Cardiac muscle cell (in vitro differentiated cells and primary cell): ENCODE results near the gene CNOT4. TPM values are rescaled to one million over a fixed set of nuclear protein-coding genes. Genes with fewer than 3 reads are reported as not detected.
"Not testable (repeated sequence)": the region's sequence is repeated elsewhere in the genome, so short reads cannot be mapped to it uniquely, and the experiment has no call there.

Experiments
- DNase-seq, 2 donors: peaks; one replicate each; pipeline versions ENCODE4 v3.0.0 to v3.0.0-alpha.2; 2010 to 2017; ENCODE audit warnings: low read depth in 1 of 2, low spot score in 1 of 2
- H3K27ac ChIP-seq: fragments of 200-600 bp; sonication (generic); 2 replicates; pipeline ENCODE4 v1.5.1; 2016
- H3K27me3 ChIP-seq: fragments of 200-600 bp; sonication (generic); 2 replicates; pipeline ENCODE4 v1.6.0; 2016; ENCODE audit warnings: control low read depth
- H3K36me3 ChIP-seq: fragments of 200-600 bp; sonication (generic); 2 replicates; pipeline ENCODE4 v1.5.1; 2016; ENCODE audit warnings: control low read depth
- H3K4me1 ChIP-seq: fragments of 200-600 bp; sonication (generic); 2 replicates; pipeline ENCODE4 v1.8.1; 2017; ENCODE audit warnings: low read depth, mild to moderate bottlenecking, mixed run types
- H3K4me3 ChIP-seq: fragments of 200-600 bp; sonication (generic); 2 replicates; pipeline ENCODE4 v1.5.1; 2016; ENCODE audit warnings: mild to moderate bottlenecking
- H3K9me3 ChIP-seq: fragments of 200-600 bp; sonication (generic); 2 replicates; pipeline ENCODE4 v1.5.1; 2017; ENCODE audit warnings: low read depth, mild to moderate bottlenecking, control low read depth
- CTCF ChIP-seq: IDR thresholded peaks from 2 replicates; pipeline ENCODE4 v1.5.1; 2012; ENCODE audit warnings: low read depth, mild to moderate bottlenecking, low read length
- polyA plus RNA-seq: library from polyadenylated mRNA; unstranded; fragments of >200 nt; fragmentation: Nextera tagmentation; extraction: Ambion mirVana; gene quantifications from 2 replicates; pipeline ENCODE4 v1.2.1, GENCODE V29; 2016
- total RNA-seq: library from RNA; depleted of rRNA; stranded (reverse); fragments of >200 nt; gene quantifications from 2 replicates; pipeline ENCODE4 v1.2.3, GENCODE V29; 2016

The CNOT4 gene
- total and polyA plus RNA-seq, 2 experiments from 2014 or later: 14.5 to 23.6 TPM

GRCh38 chr7:135449436-135449835 is 60.5 kb downstream of the CNOT4 start:
- Histone ChIP-seq H3K4me3 (no peak overlapping the region), H3K27me3 (no peaks in the 10 kb centered on the region), H3K36me3 (no peaks in the 10 kb centered on the region), H3K9me3 (no peaks in the 10 kb centered on the region), H3K27ac (no peak overlapping the region), H3K4me1 (no peaks in the 10 kb centered on the region)
- no peak for TF ChIP-seq CTCF
- DNase-seq: no peak

GRCh38 chr7:135448753-135449152 is 61.1 kb downstream of the CNOT4 start:
- no peak for TF ChIP-seq CTCF

GRCh38 chr7:135447748-135448147 is 62.2 kb downstream of the CNOT4 start:
- TF ChIP-seq CTCF: no peak
- no peaks in the 10 kb centered on the region for H3K36me3 ChIP-seq
- no peaks in the 10 kb centered on the region for H3K9me3 ChIP-seq

More at GRCh38 chr7:135448753-135449152, 61.1 kb downstream of the CNOT4 start:
- Histone ChIP-seq H3K4me3 (no peak overlapping the region), H3K27me3 (no peaks in the 10 kb centered on the region), H3K27ac (no peak overlapping the region), H3K4me1 (no peaks in the 10 kb centered on the region), H3K36me3 (no peaks in the 10 kb centered on the region), H3K9me3 (no peaks in the 10 kb centered on the region)
- peak in 1 of 2 donors; percentile 6 for DNase-seq

GRCh38 chr7:135445690-135446089 is 64.2 kb downstream of the CNOT4 start:
- no peaks in the 10 kb centered on the region for H3K4me1 ChIP-seq
- no peaks in the 10 kb centered on the region for H3K9me3 ChIP-seq
- DNase-seq: no peak
- H3K27me3 ChIP-seq: no peaks in the 10 kb centered on the region
- no peak overlapping the region for H3K4me3 ChIP-seq
- no peak for TF ChIP-seq CTCF
- H3K27ac ChIP-seq: no peak overlapping the region
- H3K36me3 ChIP-seq: no peaks in the 10 kb centered on the region

More at GRCh38 chr7:135447748-135448147, 62.2 kb downstream of the CNOT4 start:
- no peaks in the 10 kb centered on the region for H3K27me3 ChIP-seq
- no peak overlapping the region for H3K4me3 ChIP-seq
- DNase-seq: no peak
- peak overlapping the region; percentile 29 for H3K27ac ChIP-seq
- no peaks in the 10 kb centered on the region for H3K4me1 ChIP-seq

GRCh38 chr7:135445266-135445665 is 64.6 kb downstream of the CNOT4 start:
- not testable (repeated sequence) for H3K9me3 ChIP-seq, DNase-seq, H3K27ac ChIP-seq, H3K4me1 ChIP-seq, H3K27me3 ChIP-seq, H3K36me3 ChIP-seq, H3K4me3 ChIP-seq

GRCh38 chr7:135441791-135442190 is 68.1 kb downstream of the CNOT4 start:
- H3K27ac ChIP-seq: no peak overlapping the region
- H3K27me3 ChIP-seq: no peaks in the 10 kb centered on the region
- no peak overlapping the region for H3K4me3 ChIP-seq
- peak; percentile 10 to 37 for DNase-seq
- H3K9me3 ChIP-seq: no peaks in the 10 kb centered on the region
- H3K36me3 ChIP-seq: no peaks in the 10 kb centered on the region
- no peaks in the 10 kb centered on the region for H3K4me1 ChIP-seq
- TF ChIP-seq CTCF: no peak
